SU-DHL-6 (cell line): ENCODE data around the gene VAPB.

ENCODE experiments used
- H2AFZ ChIP-seq: fragments of 200-600 bp; sonication (generic); 2 replicates; pipeline ENCODE4 v1.6.1; 2014; ENCODE audit warnings: low read depth, mild to moderate bottlenecking, moderate library complexity, mixed read lengths, antibody characterized with exemption, low read length; ENCODE audit not compliant: severe bottlenecking
- H3F3A ChIP-seq: fragments of 200-600 bp; shearing (Covaris generic); 2 replicates; pipeline ENCODE4 v1.6.0; 2016; ENCODE audit warnings: antibody characterized with exemption, mild to moderate bottlenecking; ENCODE audit not compliant: insufficient read depth
- H3K27ac ChIP-seq: fragments of 200-600 bp; sonication (generic); 2 replicates; pipeline ENCODE4 v1.5.1; 2016; ENCODE audit warnings: low read depth, mild to moderate bottlenecking, low read length, moderate library complexity, mixed read lengths
- H3K27me3 ChIP-seq: fragments of 200-600 bp; sonication (generic), shearing (Covaris generic); 2 replicates; pipeline ENCODE4 v1.6.0; 2014; ENCODE audit warnings: mild to moderate bottlenecking, low read length
- H3K36me3 ChIP-seq: fragments of 200-600 bp; sonication (generic); 2 replicates; pipeline ENCODE4 v1.6.1; 2014; ENCODE audit warnings: mild to moderate bottlenecking, low read length, mixed read lengths
- H3K4me2 ChIP-seq: fragments of 300-600, 200-600 bp; shearing (Covaris generic), sonication (generic); 2 replicates; pipeline ENCODE4 v1.6.0; 2014; ENCODE audit warnings: low read length, low read depth, mild to moderate bottlenecking; ENCODE audit not compliant: poor library complexity, severe bottlenecking
- H3K4me3 ChIP-seq: fragments of 200-600 bp; sonication (generic); 2 replicates; pipeline ENCODE4 v1.5.1; 2014; ENCODE audit warnings: antibody characterized with exemption, low read length, mild to moderate bottlenecking, mixed read lengths; ENCODE audit not compliant: insufficient read depth, poor library complexity, severe bottlenecking
- H3K79me2 ChIP-seq: fragments of 200-600 bp; sonication (generic); 2 replicates; pipeline ENCODE4 v1.6.1; 2014; ENCODE audit warnings: mild to moderate bottlenecking, low read length, moderate library complexity; ENCODE audit not compliant: insufficient read depth
- H3K9ac ChIP-seq: fragments of 200-600 bp; sonication (generic); 2 replicates; pipeline ENCODE4 v1.7.0; 2014; ENCODE audit warnings: mild to moderate bottlenecking, low read length
- H3K9me2 ChIP-seq: fragments of 200-600 bp; sonication (generic); replicated peaks from 2 replicates; pipeline ENCODE4 v1.6.1; 2014; ENCODE audit warnings: low read length; ENCODE audit not compliant: insufficient read depth
- H3K9me3 ChIP-seq: fragments of 200-600 bp; sonication (generic); 2 replicates; pipeline ENCODE4 v1.6.1; 2014; ENCODE audit warnings: low read length, mixed read lengths; ENCODE audit not compliant: insufficient read depth
- H4K20me1 ChIP-seq: fragments of 200-600 bp; sonication (generic); 2 replicates; pipeline ENCODE4 v1.6.1; 2014; ENCODE audit warnings: low read depth, mild to moderate bottlenecking, antibody characterized with exemption, low read length, moderate library complexity, mixed read lengths
- CTCF ChIP-seq: fragments of 200-600 bp; sonication (generic); IDR thresholded peaks from one replicate; pipeline ENCODE4 v1.5.1; 2017; ENCODE audit warnings: antibody characterized with exemption, mild to moderate bottlenecking, low read length, moderate library complexity; ENCODE audit not compliant: insufficient read depth, poor library complexity, severe bottlenecking
- EZH2phosphoT487 ChIP-seq: fragments of 200-600 bp; sonication (generic), shearing (Covaris generic); conservative IDR thresholded peaks from 2 replicates; pipeline ENCODE4 v1.6.1; 2018; ENCODE audit warnings: mild to moderate bottlenecking, antibody characterized with exemption, low read length, moderate library complexity, mixed read lengths

The VAPB gene

GRCh38 chr20:58388882-58389323 is at the start of gene VAPB:
Gene VAPB, plus strand, starts transcription at chr20:58389229. Its CDS starts 231 bp downstream, at chr20:58389460.
- 0 out of 2 replicates have a peak, but pooled peaks cover 2% of the 10 kb centered on the region for H4K20me1 ChIP-seq
- H3K27ac ChIP-seq, result peak within 1 kb of the TSS; percentile 71
- no peaks in the 10 kb centered on the region for H3K9me2 ChIP-seq
- H3K4me2 ChIP-seq, result peak within 1 kb of the TSS; percentile 95
- no peak for TF ChIP-seq CTCF
- TF ChIP-seq EZH2phosphoT487, result no peak
- H3K9me3 ChIP-seq, result no peaks in the 10 kb centered on the region
- H3K79me2 ChIP-seq, result peaks cover 47% of the 10 kb centered on the region
- peak within 1 kb of the TSS; percentile 78 for H2AFZ ChIP-seq
- peak within 1 kb of the TSS; percentile 91 for H3K9ac ChIP-seq
- peak within 1 kb of the TSS; percentile 66 for H3K4me3 ChIP-seq
- no peaks in the 10 kb centered on the region for H3K36me3 ChIP-seq
- peaks cover 3% of the 10 kb centered on the region; the same call in 1 of the 2 replicates for H3F3A ChIP-seq
- H3K27me3 ChIP-seq, result no peaks in the 10 kb centered on the region

- Histone ChIP-seq H3K27me3 (no peaks in the 10 kb centered on the region), H3K4me2 (no peak overlapping the region), H2AFZ (no peak overlapping the region), H3K79me2 (peaks cover 43% of the 10 kb centered on the region), H3K9me3 (no peaks in the 10 kb centered on the region), H3F3A (no peaks in the 10 kb centered on the region), H4K20me1 (no peaks in the 10 kb centered on the region), H3K27ac (no peak overlapping the region), H3K9me2 (no peaks in the 10 kb centered on the region), H3K4me3 (no peak overlapping the region), H3K36me3 (no peaks in the 10 kb centered on the region), H3K9ac (no peak overlapping the region)
- TF ChIP-seq EZH2phosphoT487, result no peak
- no peak for TF ChIP-seq CTCF
Measured at GRCh38 chr20:58339741-58340140, 49.3 kb upstream of the VAPB start.

- Histone ChIP-seq H3K9me3 (no peaks in the 10 kb centered on the region), H3K4me2 (no peak overlapping the region), H3K36me3 (no peaks in the 10 kb centered on the region), H4K20me1 (no peaks in the 10 kb centered on the region), H2AFZ (no peak overlapping the region), H3K9me2 (no peaks in the 10 kb centered on the region), H3K27ac (no peak overlapping the region), H3K4me3 (no peak overlapping the region), H3K79me2 (peaks cover 40% of the 10 kb centered on the region), H3K27me3 (no peaks in the 10 kb centered on the region), H3F3A (no peaks in the 10 kb centered on the region), H3K9ac (no peak overlapping the region)
- TF ChIP-seq CTCF, result no peak
- TF ChIP-seq EZH2phosphoT487, result no peak
Measured at GRCh38 chr20:58340151-58340550, 48.9 kb upstream of the VAPB start.
